ENCODE measurements around the gene RABGAP1L.

Gene RABGAP1L

GRCh38 chr1:174883409-174883808 lies 724.1 kb downstream of the RABGAP1L start:
- H3K27me3 ChIP-seq (ENCODE audit: low read depth, low read length): no peaks in the 10 kb centered on the region
- H3K79me2 ChIP-seq (ENCODE audit: low read length): no peaks in the 10 kb centered on the region
- no peaks in the 10 kb centered on the region for H3K36me3 ChIP-seq (replicated peaks; ENCODE audit: low read depth, low read length)
- no peaks in the 10 kb centered on the region for H4K20me1 ChIP-seq (ENCODE audit: insufficient read depth, low read length)
- TF ChIP-seq EZH2phosphoT487 (IDR thresholded peaks at IDR 0.05; ENCODE audit: low read depth): no peak
- TF ChIP-seq, protein P1, sequence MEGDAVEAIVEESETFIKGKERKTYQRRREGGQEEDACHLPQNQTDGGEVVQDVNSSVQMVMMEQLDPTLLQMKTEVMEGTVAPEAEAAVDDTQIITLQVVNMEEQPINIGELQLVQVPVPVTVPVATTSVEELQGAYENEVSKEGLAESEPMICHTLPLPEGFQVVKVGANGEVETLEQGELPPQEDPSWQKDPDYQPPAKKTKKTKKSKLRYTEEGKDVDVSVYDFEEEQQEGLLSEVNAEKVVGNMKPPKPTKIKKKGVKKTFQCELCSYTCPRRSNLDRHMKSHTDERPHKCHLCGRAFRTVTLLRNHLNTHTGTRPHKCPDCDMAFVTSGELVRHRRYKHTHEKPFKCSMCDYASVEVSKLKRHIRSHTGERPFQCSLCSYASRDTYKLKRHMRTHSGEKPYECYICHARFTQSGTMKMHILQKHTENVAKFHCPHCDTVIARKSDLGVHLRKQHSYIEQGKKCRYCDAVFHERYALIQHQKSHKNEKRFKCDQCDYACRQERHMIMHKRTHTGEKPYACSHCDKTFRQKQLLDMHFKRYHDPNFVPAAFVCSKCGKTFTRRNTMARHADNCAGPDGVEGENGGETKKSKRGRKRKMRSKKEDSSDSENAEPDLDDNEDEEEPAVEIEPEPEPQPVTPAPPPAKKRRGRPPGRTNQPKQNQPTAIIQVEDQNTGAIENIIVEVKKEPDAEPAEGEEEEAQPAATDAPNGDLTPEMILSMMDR (IDR thresholded peaks at IDR 0.05; ENCODE audit: low read depth, low read length): peak; percentile 59
- H3K4me2 ChIP-seq (ENCODE audit: low read length): no peak overlapping the region
- H3K27ac ChIP-seq (ENCODE audit: low read length): no peak overlapping the region
- no peak overlapping the region for H3K9ac ChIP-seq (ENCODE audit: low read length)
- no peak overlapping the region for H3K4me3 ChIP-seq (ENCODE audit: low read length)
- H2AFZ ChIP-seq (ENCODE audit: low read depth, low read length): no peak overlapping the region
- H3K9me3 ChIP-seq (ENCODE audit: insufficient read depth, low read length): no peaks in the 10 kb centered on the region
- no peaks in the 10 kb centered on the region for H3K4me1 ChIP-seq (ENCODE audit: low read length)

DNA sequence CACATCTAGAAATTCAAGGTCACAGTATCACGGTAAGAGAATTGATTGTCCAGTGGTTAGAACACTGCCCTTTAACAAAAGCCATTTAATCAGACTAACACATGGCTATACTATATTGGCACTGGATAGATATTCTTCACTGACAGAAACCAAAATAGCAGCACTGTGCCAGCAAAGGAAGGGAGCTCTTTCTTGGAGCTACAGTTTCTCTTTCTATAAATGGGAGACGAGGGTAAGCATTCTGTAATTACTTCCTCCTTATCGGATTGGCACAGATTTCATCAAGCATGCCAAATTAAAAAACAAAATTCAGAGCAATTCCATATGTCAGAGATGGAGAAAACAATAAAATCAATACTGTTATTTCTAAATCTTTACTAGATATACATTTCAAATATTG lies 724.7 kb downstream of the RABGAP1L start:
- TF ChIP-seq, protein P1 (IDR thresholded peaks at IDR 0.05; ENCODE audit: low read depth, low read length): no peak
- TF ChIP-seq EZH2phosphoT487 (IDR thresholded peaks at IDR 0.05; ENCODE audit: low read depth): no peak
- no peaks in the 10 kb centered on the region for H3K9me3 ChIP-seq (ENCODE audit: insufficient read depth, low read length)
- H3K27ac ChIP-seq (ENCODE audit: low read length): no peak overlapping the region
- no peaks in the 10 kb centered on the region for H3K27me3 ChIP-seq (ENCODE audit: low read depth, low read length)
- H3K79me2 ChIP-seq (ENCODE audit: low read length): no peaks in the 10 kb centered on the region
- H4K20me1 ChIP-seq (ENCODE audit: insufficient read depth, low read length): no peaks in the 10 kb centered on the region
- H3K4me1 ChIP-seq (ENCODE audit: low read length): no peaks in the 10 kb centered on the region
- no peak overlapping the region for H2AFZ ChIP-seq (ENCODE audit: low read depth, low read length)
- H3K4me3 ChIP-seq (ENCODE audit: low read length): no peak overlapping the region
- H3K9ac ChIP-seq (ENCODE audit: low read length): no peak overlapping the region
- H3K36me3 ChIP-seq (replicated peaks; ENCODE audit: low read depth, low read length): no peaks in the 10 kb centered on the region
- no peak overlapping the region for H3K4me2 ChIP-seq (ENCODE audit: low read length)

GRCh38 chr1:174884566-174884965 lies 725.2 kb downstream of the RABGAP1L start:
- Histone ChIP-seq H2AFZ (ENCODE audit: low read depth, low read length) (no peak overlapping the region), H3K79me2 (ENCODE audit: low read length) (no peaks in the 10 kb centered on the region), H3K4me3 (ENCODE audit: low read length) (no peak overlapping the region), H3K4me1 (ENCODE audit: low read length) (no peaks in the 10 kb centered on the region), H3K4me2 (ENCODE audit: low read length) (no peak overlapping the region), H3K9ac (ENCODE audit: low read length) (no peak overlapping the region), H4K20me1 (ENCODE audit: insufficient read depth, low read length) (no peaks in the 10 kb centered on the region), H3K27me3 (ENCODE audit: low read depth, low read length) (no peaks in the 10 kb centered on the region), H3K27ac (ENCODE audit: low read length) (no peak overlapping the region), H3K9me3 (ENCODE audit: insufficient read depth, low read length) (no peaks in the 10 kb centered on the region), H3K36me3 (replicated peaks; ENCODE audit: low read depth, low read length) (no peaks in the 10 kb centered on the region)
- TF ChIP-seq, protein P1 (IDR thresholded peaks at IDR 0.05; ENCODE audit: low read depth, low read length): no peak
- TF ChIP-seq EZH2phosphoT487 (IDR thresholded peaks at IDR 0.05; ENCODE audit: low read depth): no peak

GRCh38 chr1:174890024-174890423 lies 730.7 kb downstream of the RABGAP1L start:
- H3K79me2 ChIP-seq (ENCODE audit: low read length): no peaks in the 10 kb centered on the region
- no peaks in the 10 kb centered on the region for H3K27me3 ChIP-seq (ENCODE audit: low read depth, low read length)
- H3K4me3 ChIP-seq (ENCODE audit: low read length): no peak overlapping the region
- no peak overlapping the region for H3K9ac ChIP-seq (ENCODE audit: low read length)
- no peak overlapping the region for H3K4me2 ChIP-seq (ENCODE audit: low read length)
- no peak overlapping the region for H2AFZ ChIP-seq (ENCODE audit: low read depth, low read length)
- TF ChIP-seq, protein P1 (IDR thresholded peaks at IDR 0.05; ENCODE audit: low read depth, low read length): no peak
- no peak for TF ChIP-seq EZH2phosphoT487 (IDR thresholded peaks at IDR 0.05; ENCODE audit: low read depth)
- H3K4me1 ChIP-seq (ENCODE audit: low read length): no peaks in the 10 kb centered on the region
- H3K27ac ChIP-seq (ENCODE audit: low read length): no peak overlapping the region
- no peaks in the 10 kb centered on the region for H3K9me3 ChIP-seq (ENCODE audit: insufficient read depth, low read length)
- H3K36me3 ChIP-seq (replicated peaks; ENCODE audit: low read depth, low read length): no peaks in the 10 kb centered on the region
- H4K20me1 ChIP-seq (ENCODE audit: insufficient read depth, low read length): no peaks in the 10 kb centered on the region
